Measurements from ENCODE around the gene PRUNE2. TPM values are rescaled to one million over a fixed set of nuclear protein-coding genes. Genes with fewer than 3 reads are reported as not detected.

The PRUNE2 gene
- total RNA-seq, 2 experiments from 2014 or later = 0.38 to 0.72 TPM

- H3K4me3 Mint-ChIP-seq = no peak overlapping the region
- H3K4me1 Mint-ChIP-seq (ENCODE audit: low read depth) = no peaks in the 10 kb centered on the region
- ATAC-seq = no peak
- H3K36me3 Mint-ChIP-seq (ENCODE audit: low read depth) = no peaks in the 10 kb centered on the region
- TF ChIP-seq, protein P1, sequence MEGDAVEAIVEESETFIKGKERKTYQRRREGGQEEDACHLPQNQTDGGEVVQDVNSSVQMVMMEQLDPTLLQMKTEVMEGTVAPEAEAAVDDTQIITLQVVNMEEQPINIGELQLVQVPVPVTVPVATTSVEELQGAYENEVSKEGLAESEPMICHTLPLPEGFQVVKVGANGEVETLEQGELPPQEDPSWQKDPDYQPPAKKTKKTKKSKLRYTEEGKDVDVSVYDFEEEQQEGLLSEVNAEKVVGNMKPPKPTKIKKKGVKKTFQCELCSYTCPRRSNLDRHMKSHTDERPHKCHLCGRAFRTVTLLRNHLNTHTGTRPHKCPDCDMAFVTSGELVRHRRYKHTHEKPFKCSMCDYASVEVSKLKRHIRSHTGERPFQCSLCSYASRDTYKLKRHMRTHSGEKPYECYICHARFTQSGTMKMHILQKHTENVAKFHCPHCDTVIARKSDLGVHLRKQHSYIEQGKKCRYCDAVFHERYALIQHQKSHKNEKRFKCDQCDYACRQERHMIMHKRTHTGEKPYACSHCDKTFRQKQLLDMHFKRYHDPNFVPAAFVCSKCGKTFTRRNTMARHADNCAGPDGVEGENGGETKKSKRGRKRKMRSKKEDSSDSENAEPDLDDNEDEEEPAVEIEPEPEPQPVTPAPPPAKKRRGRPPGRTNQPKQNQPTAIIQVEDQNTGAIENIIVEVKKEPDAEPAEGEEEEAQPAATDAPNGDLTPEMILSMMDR (IDR thresholded peaks at IDR 0.05) = no peak
- H3K9me3 Mint-ChIP-seq = no peaks in the 10 kb centered on the region
- ChIA-PET POLR2A (no interaction called here), CTCF (no interaction called here)
- intact Hi-C loops (cut with micrococcal nuclease) = no loop called here
- DNase-seq = no peak
- peaks cover 9% of the 10 kb centered on the region for H3K27me3 Mint-ChIP-seq
- H3K27ac Mint-ChIP-seq = no peak overlapping the region
Measured at GRCh38 chr9:76896035-76896434, 9.9 kb downstream of the PRUNE2 start.

DNA sequence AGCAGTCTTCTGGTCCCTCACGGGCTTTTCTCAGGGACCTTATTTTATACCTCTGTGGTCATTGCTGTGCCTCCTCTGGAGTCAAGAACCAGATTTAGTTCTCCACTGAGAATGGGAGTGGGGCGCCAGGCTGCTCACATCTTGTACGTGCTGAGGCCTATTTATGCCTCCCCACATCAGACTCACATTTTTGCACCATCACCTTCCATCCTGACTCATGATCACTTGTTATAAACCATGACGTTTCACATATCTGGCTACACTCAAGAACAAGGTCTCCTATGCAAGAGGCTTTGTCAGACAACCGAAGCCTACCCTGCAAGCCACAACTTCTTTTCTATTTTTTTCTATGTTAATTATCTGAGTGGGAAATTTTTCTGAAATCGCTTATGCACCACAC lies 10.7 kb downstream of the PRUNE2 start:
- H3K27ac Mint-ChIP-seq = no peak overlapping the region
- intact Hi-C loops (cut with micrococcal nuclease) = no loop called here
- peaks cover 6% of the 10 kb centered on the region for H3K27me3 Mint-ChIP-seq
- H3K4me3 Mint-ChIP-seq = no peak overlapping the region
- ChIA-PET CTCF (no interaction called here), POLR2A (no interaction called here)
- H3K4me1 Mint-ChIP-seq (ENCODE audit: low read depth) = no peaks in the 10 kb centered on the region
- no peaks in the 10 kb centered on the region for H3K9me3 Mint-ChIP-seq
- no peak for DNase-seq
- ATAC-seq = no peak
- TF ChIP-seq, protein P1 (IDR thresholded peaks at IDR 0.05) = no peak
- H3K36me3 Mint-ChIP-seq (ENCODE audit: low read depth) = no peaks in the 10 kb centered on the region

DNA sequence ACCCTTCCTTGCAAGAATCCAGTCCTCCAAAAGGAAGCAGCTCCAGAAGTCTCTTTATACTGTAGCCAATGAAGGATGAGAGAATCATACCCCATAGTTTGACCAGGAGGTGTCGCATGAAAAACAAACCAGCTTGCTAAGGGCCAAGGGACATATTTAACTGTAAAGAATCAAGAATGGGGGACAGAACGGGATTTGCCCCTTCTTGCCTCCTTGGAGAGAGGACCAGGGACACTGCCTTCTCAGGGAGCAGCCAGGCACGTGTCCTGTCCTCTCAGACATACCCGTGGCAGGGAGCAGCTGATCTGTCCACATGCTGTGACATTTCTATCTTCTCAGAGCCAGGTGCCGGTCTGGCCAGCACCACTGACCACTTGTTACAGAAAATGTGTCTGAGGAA lies 11.7 kb downstream of the PRUNE2 start:
- Mint-ChIP-seq H3K27me3 (peaks cover 3% of the 10 kb centered on the region), H3K4me3 (no peak overlapping the region), H3K9me3 (no peaks in the 10 kb centered on the region), H3K36me3 (ENCODE audit: low read depth) (no peaks in the 10 kb centered on the region), H3K27ac (no peak overlapping the region), H3K4me1 (ENCODE audit: low read depth) (no peaks in the 10 kb centered on the region)
- CTCF ChIA-PET = no interaction called here
- TF ChIP-seq, protein P1 (IDR thresholded peaks at IDR 0.05) = no peak
- intact Hi-C loops (cut with micrococcal nuclease) = no loop called here
- POLR2A ChIA-PET = no interaction called here
- ATAC-seq (no peak), DNase-seq (no peak)

DNA sequence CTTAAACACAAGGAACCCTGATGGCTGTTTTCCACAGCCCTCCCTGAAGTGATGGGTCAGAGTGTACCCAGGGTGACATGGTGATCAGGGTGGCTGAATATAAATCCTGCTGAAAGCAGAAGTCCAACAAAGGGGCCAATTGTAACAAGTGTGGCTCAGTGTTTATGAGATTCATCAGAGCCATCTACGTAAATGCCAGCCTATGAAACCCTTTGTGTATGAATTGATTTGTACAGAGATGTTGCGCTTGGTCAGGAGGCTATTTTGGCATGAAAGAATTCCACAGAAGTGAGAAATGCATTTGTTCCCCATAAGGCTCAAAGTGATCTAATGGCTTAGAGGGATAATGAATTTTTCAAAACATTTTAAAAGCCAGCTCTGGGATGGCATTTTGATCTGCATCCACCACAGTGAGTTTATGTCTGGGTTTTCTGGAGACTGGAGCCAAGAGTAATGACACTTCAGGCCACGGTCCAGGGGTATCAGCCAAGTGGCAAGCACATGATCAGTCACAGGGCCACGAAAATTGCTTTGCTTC lies 12.4 kb downstream of the PRUNE2 start:
- no peaks in the 10 kb centered on the region for H3K9me3 Mint-ChIP-seq
- H3K4me3 Mint-ChIP-seq = no peak overlapping the region
- no peak for ATAC-seq
- intact Hi-C loops (cut with micrococcal nuclease) = no loop called here
- no peaks in the 10 kb centered on the region for H3K36me3 Mint-ChIP-seq (ENCODE audit: low read depth)
- DNase-seq = no peak
- TF ChIP-seq, protein P1 (IDR thresholded peaks at IDR 0.05) = no peak
- POLR2A ChIA-PET = no interaction called here
- H3K4me1 Mint-ChIP-seq (ENCODE audit: low read depth) = no peaks in the 10 kb centered on the region
- H3K27ac Mint-ChIP-seq = no peak overlapping the region
- H3K27me3 Mint-ChIP-seq = peaks cover 3% of the 10 kb centered on the region
- CTCF ChIA-PET = no interaction called here

DNA sequence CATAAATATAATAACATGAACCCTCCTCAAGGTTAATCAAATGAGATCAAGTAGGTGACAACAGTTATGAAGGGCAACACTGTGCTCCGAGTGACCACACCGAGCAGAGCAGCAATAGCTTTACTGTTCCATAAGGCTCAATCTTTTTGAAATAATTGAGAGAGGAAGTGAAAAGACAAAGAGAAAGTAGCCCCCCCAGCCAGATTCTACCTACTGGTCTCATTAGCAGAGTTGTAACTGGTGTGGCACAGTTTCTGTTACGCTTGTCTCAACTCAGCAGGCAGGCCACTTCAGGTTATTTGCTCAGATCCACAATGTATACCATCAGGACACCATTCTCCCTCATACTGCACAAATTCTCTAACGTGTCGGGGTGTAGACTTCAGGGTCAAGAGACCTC lies 14.0 kb downstream of the PRUNE2 start:
- H3K36me3 Mint-ChIP-seq (ENCODE audit: low read depth) = no peaks in the 10 kb centered on the region
- no peaks in the 10 kb centered on the region for H3K9me3 Mint-ChIP-seq
- DNase-seq (no peak), ATAC-seq (no peak)
- no peaks in the 10 kb centered on the region for H3K4me1 Mint-ChIP-seq (ENCODE audit: low read depth)
- H3K27me3 Mint-ChIP-seq = peaks cover 1% of the 10 kb centered on the region
- TF ChIP-seq, protein P1 (IDR thresholded peaks at IDR 0.05) = no peak
- ChIA-PET CTCF (interaction anchor here (1.3 kb wide), 1 partner anchor 82 kb away, joined by 3 read pairs; no protein-coding TSS in a partner anchor), POLR2A (no interaction called here)
- intact Hi-C loops (cut with micrococcal nuclease) = no loop called here
- no peak overlapping the region for H3K27ac Mint-ChIP-seq
- no peak overlapping the region for H3K4me3 Mint-ChIP-seq

Measured in activated CD8-positive, alpha-beta T cell treated with anti-CD3 and anti-CD28 coated beads for 36 hours (primary cell).